ENCODE data around the gene TMEM108.

The TMEM108 gene

GRCh38 chr3:133054586-133054985 is 16.4 kb downstream of the TMEM108 start:
- no peak overlapping the region for H3K9ac ChIP-seq (ENCODE audit: low read length)
- peaks cover 7% of the 10 kb centered on the region for H3K27me3 ChIP-seq (replicated peaks; ENCODE audit: control insufficient read depth, insufficient read depth, low read length)
- H3K4me3 ChIP-seq (ENCODE audit: low read length) = no peak overlapping the region
- H3K36me3 ChIP-seq (ENCODE audit: control insufficient read depth, insufficient read depth, low read length, severe bottlenecking) = no peaks in the 10 kb centered on the region
- H3K9me3 ChIP-seq (ENCODE audit: control insufficient read depth, low read length) = no peaks in the 10 kb centered on the region
- no peaks in the 10 kb centered on the region for H3K4me1 ChIP-seq (ENCODE audit: control insufficient read depth, insufficient read depth, low read length)
- no peak for DNase-seq (ENCODE audit: low read depth)

GRCh38 chr3:133055339-133055738 is 17.1 kb downstream of the TMEM108 start:
- peaks cover 6% of the 10 kb centered on the region for H3K27me3 ChIP-seq (replicated peaks; ENCODE audit: control insufficient read depth, insufficient read depth, low read length)
- H3K9ac ChIP-seq (ENCODE audit: low read length) = no peak overlapping the region
- no peaks in the 10 kb centered on the region for H3K36me3 ChIP-seq (ENCODE audit: control insufficient read depth, insufficient read depth, low read length, severe bottlenecking)
- H3K4me1 ChIP-seq (ENCODE audit: control insufficient read depth, insufficient read depth, low read length) = no peaks in the 10 kb centered on the region
- H3K9me3 ChIP-seq (ENCODE audit: control insufficient read depth, low read length) = no peaks in the 10 kb centered on the region
- H3K4me3 ChIP-seq (ENCODE audit: low read length) = no peak overlapping the region
- no peak for DNase-seq (ENCODE audit: low read depth)

GRCh38 chr3:133058243-133058642 is 20.1 kb downstream of the TMEM108 start:
- H3K36me3 ChIP-seq (ENCODE audit: control insufficient read depth, insufficient read depth, low read length, severe bottlenecking) = no peaks in the 10 kb centered on the region
- H3K27me3 ChIP-seq (replicated peaks; ENCODE audit: control insufficient read depth, insufficient read depth, low read length) = peaks cover 6% of the 10 kb centered on the region
- H3K4me1 ChIP-seq (ENCODE audit: control insufficient read depth, insufficient read depth, low read length) = no peaks in the 10 kb centered on the region
- DNase-seq (ENCODE audit: low read depth) = no peak
- no peak overlapping the region for H3K4me3 ChIP-seq (ENCODE audit: low read length)
- H3K9ac ChIP-seq (ENCODE audit: low read length) = no peak overlapping the region
- no peaks in the 10 kb centered on the region for H3K9me3 ChIP-seq (ENCODE audit: control insufficient read depth, low read length)

GRCh38 chr3:133058831-133059230 is 20.6 kb downstream of the TMEM108 start:
- DNase-seq (ENCODE audit: low read depth) = no peak
- H3K9me3 ChIP-seq (ENCODE audit: control insufficient read depth, low read length) = no peaks in the 10 kb centered on the region

GRCh38 chr3:133065193-133065961 is 27.2 kb downstream of the TMEM108 start:
- no peaks in the 10 kb centered on the region for H3K9me3 ChIP-seq (ENCODE audit: control insufficient read depth, low read length)
- no peaks in the 10 kb centered on the region for H3K36me3 ChIP-seq (ENCODE audit: control insufficient read depth, insufficient read depth, low read length, severe bottlenecking)
- H3K9ac ChIP-seq (ENCODE audit: low read length) = no peak overlapping the region
- DNase-seq (ENCODE audit: low read depth) = no peak
- H3K27me3 ChIP-seq (replicated peaks; ENCODE audit: control insufficient read depth, insufficient read depth, low read length) = no peaks in the 10 kb centered on the region
- H3K4me1 ChIP-seq (ENCODE audit: control insufficient read depth, insufficient read depth, low read length) = no peaks in the 10 kb centered on the region
- H3K4me3 ChIP-seq (ENCODE audit: low read length) = no peak overlapping the region

More at GRCh38 chr3:133058831-133059230, 20.6 kb downstream of the TMEM108 start:
- Histone ChIP-seq H3K9ac (ENCODE audit: low read length) (no peak overlapping the region), H3K4me1 (ENCODE audit: control insufficient read depth, insufficient read depth, low read length) (no peaks in the 10 kb centered on the region), H3K4me3 (ENCODE audit: low read length) (no peak overlapping the region), H3K27me3 (replicated peaks; ENCODE audit: control insufficient read depth, insufficient read depth, low read length) (peaks cover 6% of the 10 kb centered on the region), H3K36me3 (ENCODE audit: control insufficient read depth, insufficient read depth, low read length, severe bottlenecking) (no peaks in the 10 kb centered on the region)

- Histone ChIP-seq H3K27me3 (replicated peaks; ENCODE audit: control insufficient read depth, insufficient read depth, low read length) (no peaks in the 10 kb centered on the region), H3K4me1 (ENCODE audit: control insufficient read depth, insufficient read depth, low read length) (no peaks in the 10 kb centered on the region), H3K9me3 (ENCODE audit: control insufficient read depth, low read length) (no peaks in the 10 kb centered on the region), H3K36me3 (ENCODE audit: control insufficient read depth, insufficient read depth, low read length, severe bottlenecking) (no peaks in the 10 kb centered on the region), H3K9ac (ENCODE audit: low read length) (no peak overlapping the region), H3K4me3 (ENCODE audit: low read length) (no peak overlapping the region)
- no peak for DNase-seq (ENCODE audit: low read depth)
These were observed 27.8 kb downstream of the TMEM108 start for GRCh38 chr3:133066026-133066425.

GRCh38 chr3:133069556-133070286 is 31.5 kb downstream of the TMEM108 start:
- Histone ChIP-seq H3K9me3 (ENCODE audit: control insufficient read depth, low read length) (no peaks in the 10 kb centered on the region), H3K36me3 (ENCODE audit: control insufficient read depth, insufficient read depth, low read length, severe bottlenecking) (no peaks in the 10 kb centered on the region), H3K9ac (ENCODE audit: low read length) (no peak overlapping the region), H3K4me1 (ENCODE audit: control insufficient read depth, insufficient read depth, low read length) (no peaks in the 10 kb centered on the region), H3K27me3 (replicated peaks; ENCODE audit: control insufficient read depth, insufficient read depth, low read length) (no peaks in the 10 kb centered on the region), H3K4me3 (ENCODE audit: low read length) (no peak overlapping the region)
- DNase-seq (ENCODE audit: low read depth) = no peak

GRCh38 chr3:133074977-133075376 is 36.8 kb downstream of the TMEM108 start:
- no peaks in the 10 kb centered on the region for H3K9me3 ChIP-seq (ENCODE audit: control insufficient read depth, low read length)
- no peak for DNase-seq (ENCODE audit: low read depth)
- peaks cover 4% of the 10 kb centered on the region for H3K27me3 ChIP-seq (replicated peaks; ENCODE audit: control insufficient read depth, insufficient read depth, low read length)

GRCh38 chr3:133077688-133078087 is 39.5 kb downstream of the TMEM108 start:
- no peak for DNase-seq (ENCODE audit: low read depth)
- Histone ChIP-seq H3K27me3 (replicated peaks; ENCODE audit: control insufficient read depth, insufficient read depth, low read length) (peaks cover 12% of the 10 kb centered on the region), H3K9ac (ENCODE audit: low read length) (no peak overlapping the region), H3K4me1 (ENCODE audit: control insufficient read depth, insufficient read depth, low read length) (no peaks in the 10 kb centered on the region), H3K36me3 (ENCODE audit: control insufficient read depth, insufficient read depth, low read length, severe bottlenecking) (no peaks in the 10 kb centered on the region), H3K4me3 (ENCODE audit: low read length) (no peak overlapping the region), H3K9me3 (ENCODE audit: control insufficient read depth, low read length) (peaks cover 7% of the 10 kb centered on the region)

More at GRCh38 chr3:133074977-133075376, 36.8 kb downstream of the TMEM108 start:
- no peaks in the 10 kb centered on the region for H3K36me3 ChIP-seq (ENCODE audit: control insufficient read depth, insufficient read depth, low read length, severe bottlenecking)
- no peak overlapping the region for H3K9ac ChIP-seq (ENCODE audit: low read length)
- no peak overlapping the region for H3K4me3 ChIP-seq (ENCODE audit: low read length)
- no peaks in the 10 kb centered on the region for H3K4me1 ChIP-seq (ENCODE audit: control insufficient read depth, insufficient read depth, low read length)

- Histone ChIP-seq H3K4me1 (ENCODE audit: control insufficient read depth, insufficient read depth, low read length) (no peaks in the 10 kb centered on the region), H3K9me3 (ENCODE audit: control insufficient read depth, low read length) (peaks cover 7% of the 10 kb centered on the region), H3K27me3 (replicated peaks; ENCODE audit: control insufficient read depth, insufficient read depth, low read length) (peaks cover 12% of the 10 kb centered on the region), H3K4me3 (ENCODE audit: low read length) (no peak overlapping the region), H3K9ac (ENCODE audit: low read length) (no peak overlapping the region), H3K36me3 (ENCODE audit: control insufficient read depth, insufficient read depth, low read length, severe bottlenecking) (no peaks in the 10 kb centered on the region)
- no peak for DNase-seq (ENCODE audit: low read depth)
These were observed 41.4 kb downstream of the TMEM108 start for GRCh38 chr3:133079621-133080020.

- DNase-seq (ENCODE audit: low read depth) = no peak
- H3K9ac ChIP-seq (ENCODE audit: low read length) = no peak overlapping the region
- H3K4me1 ChIP-seq (ENCODE audit: control insufficient read depth, insufficient read depth, low read length) = no peaks in the 10 kb centered on the region
- H3K27me3 ChIP-seq (replicated peaks; ENCODE audit: control insufficient read depth, insufficient read depth, low read length) = peaks cover 9% of the 10 kb centered on the region
- no peaks in the 10 kb centered on the region for H3K36me3 ChIP-seq (ENCODE audit: control insufficient read depth, insufficient read depth, low read length, severe bottlenecking)
- H3K4me3 ChIP-seq (ENCODE audit: low read length) = no peak overlapping the region
- peaks cover 7% of the 10 kb centered on the region for H3K9me3 ChIP-seq (ENCODE audit: control insufficient read depth, low read length)
These were observed 42.8 kb downstream of the TMEM108 start for GRCh38 chr3:133081016-133081415.

Measured in adipocyte (in vitro differentiated cells).